GM18907 (cell line): Measurements from ENCODE around the gene PLXNA2.

Experiments used
- ATAC-seq: cut with Tn5 transposase; IDR thresholded peaks from one replicate; pipeline ENCODE4 v1.9.1; 2021; ENCODE audit warnings: mild to moderate bottlenecking, moderate library complexity; ENCODE audit not compliant: unreplicated experiment

Gene PLXNA2

GRCh38 chr1:208031932-208032320 lies 212.3 kb downstream of the PLXNA2 start:
- ATAC-seq, result no peak

- ATAC-seq, result no peak
Measured at GRCh38 chr1:208031316-208031931, 212.8 kb downstream of the PLXNA2 start.

- no peak for ATAC-seq
Measured at GRCh38 chr1:208030288-208031091, 213.7 kb downstream of the PLXNA2 start.

- ATAC-seq, result no peak
Measured at GRCh38 chr1:208029381-208030287, 214.6 kb downstream of the PLXNA2 start.

- ATAC-seq, result no peak
Measured at GRCh38 chr1:208028526-208028925, 215.7 kb downstream of the PLXNA2 start.

GRCh38 chr1:208027861-208028260 lies 216.3 kb downstream of the PLXNA2 start:
- no peak for ATAC-seq

- no peak for ATAC-seq
Measured at GRCh38 chr1:208026880-208027438, 217.2 kb downstream of the PLXNA2 start.

GRCh38 chr1:208025031-208025430 lies 219.2 kb downstream of the PLXNA2 start:
- ATAC-seq, result no peak

GRCh38 chr1:208024406-208024805 lies 219.8 kb downstream of the PLXNA2 start:
- no peak for ATAC-seq

- no peak for ATAC-seq
Measured at GRCh38 chr1:208019257-208019656, 224.9 kb downstream of the PLXNA2 start.

GRCh38 chr1:208015255-208015654 lies 228.9 kb downstream of the PLXNA2 start:
- ATAC-seq, result no peak

- ATAC-seq, result no peak
Measured at GRCh38 chr1:208013210-208013609, 231.0 kb downstream of the PLXNA2 start.

- ATAC-seq, result no peak
Measured at GRCh38 chr1:208012721-208013120, 231.5 kb downstream of the PLXNA2 start.

GRCh38 chr1:208010487-208011071 lies 233.6 kb downstream of the PLXNA2 start:
- ATAC-seq, result no peak

GRCh38 chr1:208009706-208010444 lies 234.3 kb downstream of the PLXNA2 start:
- ATAC-seq, result no peak

- no peak for ATAC-seq
Measured at GRCh38 chr1:208009303-208009702, 234.9 kb downstream of the PLXNA2 start.

- no peak for ATAC-seq
Measured at GRCh38 chr1:208008534-208008933, 235.7 kb downstream of the PLXNA2 start.

GRCh38 chr1:208007938-208008342 lies 236.2 kb downstream of the PLXNA2 start:
- no peak for ATAC-seq

- ATAC-seq, result no peak
Measured at GRCh38 chr1:208007319-208007937, 236.8 kb downstream of the PLXNA2 start.
